GM19395 (cell line): Measurements from ENCODE around the gene WWOX.

Experiments used
- ATAC-seq: cut with Tn5 transposase; IDR thresholded peaks from one replicate; pipeline ENCODE4 v1.9.1; 2021; ENCODE audit warnings: mild to moderate bottlenecking, moderate library complexity; ENCODE audit not compliant: unreplicated experiment

Gene WWOX

DNA sequence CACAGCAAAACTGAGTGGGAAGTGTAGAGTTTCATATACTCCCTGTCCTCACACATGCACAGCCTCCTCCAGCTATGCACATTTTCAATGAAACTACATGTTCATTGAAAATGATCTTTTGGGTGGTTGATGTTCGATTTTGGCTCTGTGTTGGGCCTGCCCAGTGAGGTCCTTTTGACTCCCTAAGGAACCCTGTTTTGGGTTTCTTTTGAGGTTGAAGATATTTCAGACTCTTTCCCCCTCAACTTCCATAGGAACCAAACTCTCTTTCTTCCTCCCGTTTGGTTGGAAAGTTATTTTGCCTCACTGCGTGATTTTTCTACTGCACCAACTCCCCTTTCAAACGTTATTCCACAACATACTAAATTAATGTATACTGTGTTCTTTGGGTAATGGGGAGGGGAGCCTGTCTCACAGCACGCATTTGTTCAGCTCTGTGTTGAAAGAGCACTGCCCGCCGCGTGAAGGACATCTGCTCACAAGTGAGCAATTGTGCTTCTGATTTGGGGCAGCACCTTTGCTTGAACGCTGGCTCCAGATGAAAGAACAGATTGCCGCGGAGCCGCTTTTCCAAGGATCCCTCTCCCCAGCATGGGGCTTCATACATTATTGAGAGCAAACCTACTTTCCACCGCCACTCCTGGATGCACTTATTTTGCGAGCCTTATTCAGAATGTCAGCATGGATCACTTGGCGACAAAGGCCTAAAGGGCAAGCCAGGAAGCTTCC is 385.9 kb downstream of the WWOX start:
- ATAC-seq: no peak

DNA sequence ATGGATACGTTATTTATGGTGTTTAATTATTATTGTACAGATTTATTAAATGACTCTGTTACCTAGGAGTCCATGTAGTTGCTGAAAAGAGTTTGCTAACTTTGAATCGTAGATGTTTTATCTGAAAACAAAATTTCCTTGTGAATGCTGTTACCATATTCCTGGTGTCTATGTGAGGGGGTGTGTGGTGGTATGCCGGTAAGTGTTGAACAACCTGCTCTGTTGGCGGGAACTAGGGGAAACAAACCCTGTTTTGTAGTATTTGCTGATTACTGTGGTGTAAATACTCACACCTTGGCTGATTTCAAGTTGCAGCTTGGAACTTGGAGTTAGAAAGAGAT is 386.4 kb downstream of the WWOX start:
- ATAC-seq: no peak

DNA sequence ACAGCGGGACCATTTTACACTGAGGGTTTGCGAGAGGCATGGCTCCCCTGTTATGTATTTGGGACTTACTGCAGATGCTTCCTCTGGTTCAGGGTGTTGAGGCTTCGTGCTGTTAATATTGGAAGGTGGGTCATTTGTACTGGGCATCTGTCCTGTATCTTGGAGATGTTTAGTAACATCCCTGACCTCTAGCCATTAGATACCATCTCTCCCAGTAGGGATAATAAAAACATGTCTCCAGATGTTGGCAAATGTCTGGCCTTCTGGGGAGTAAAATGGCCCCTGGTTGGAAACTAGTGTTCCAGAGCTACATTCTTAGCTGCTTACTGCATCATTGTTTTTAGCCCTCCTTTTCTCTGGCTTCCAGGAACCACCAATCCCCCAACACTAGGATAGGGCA is 388.0 kb downstream of the WWOX start:
- no peak for ATAC-seq

DNA sequence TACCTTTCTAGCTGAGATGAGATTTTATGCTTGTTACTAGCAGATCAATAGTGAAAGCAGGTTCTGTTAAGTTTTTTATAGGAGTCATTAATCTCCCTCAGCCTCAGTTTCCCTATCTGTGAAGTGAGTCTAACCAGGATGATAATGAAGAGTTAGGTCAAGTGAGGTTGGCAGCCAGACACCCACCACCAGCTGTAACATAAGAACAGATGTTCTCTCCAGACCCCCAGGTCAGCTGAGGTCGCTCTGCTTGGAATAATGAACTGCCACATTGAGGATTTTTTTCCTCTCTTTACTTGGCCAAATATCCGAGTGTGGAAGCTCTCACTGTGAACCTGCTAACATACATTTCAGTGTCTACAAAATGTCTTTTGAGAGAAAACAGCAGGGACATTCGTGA is 389.6 kb downstream of the WWOX start:
- ATAC-seq: no peak

DNA sequence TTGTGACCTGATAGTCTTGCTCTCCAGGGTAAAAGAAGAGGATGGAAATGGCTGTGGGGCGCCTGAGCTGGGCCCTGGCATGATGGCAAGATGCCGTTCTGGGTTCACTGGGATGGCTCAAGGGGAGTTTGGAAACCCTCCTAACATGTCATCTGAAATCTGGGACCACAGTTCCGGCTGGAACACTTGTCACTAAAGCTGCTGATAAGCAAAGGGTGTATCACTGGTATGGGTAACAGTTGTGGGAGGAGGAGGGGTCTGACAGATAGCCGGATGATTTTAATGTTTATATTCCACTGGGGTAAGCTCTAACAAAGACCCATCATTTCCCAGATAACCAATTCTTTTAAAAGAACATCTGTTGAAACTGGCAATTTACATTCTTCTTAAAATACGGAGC is 390.2 kb downstream of the WWOX start:
- no peak for ATAC-seq

DNA sequence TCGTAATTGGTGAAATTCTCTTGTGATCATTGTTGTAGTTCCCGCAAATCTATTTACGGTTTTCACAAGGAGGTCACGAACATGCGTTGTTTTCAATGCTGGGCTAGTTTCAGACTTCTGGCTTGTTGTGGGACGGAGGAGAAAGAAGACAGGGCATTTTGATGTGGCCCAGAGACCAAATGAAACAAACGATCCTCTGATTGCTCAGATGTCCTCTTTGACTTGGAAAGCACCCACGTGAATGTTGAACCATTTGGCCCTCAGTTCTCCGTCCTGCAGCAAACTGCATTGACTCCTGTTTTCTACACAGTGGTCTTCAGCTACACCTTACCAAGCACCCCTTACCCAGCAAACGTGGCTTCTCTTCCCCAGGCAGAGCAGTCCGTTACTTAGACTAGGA is 391.0 kb downstream of the WWOX start:
- no peak for ATAC-seq

DNA sequence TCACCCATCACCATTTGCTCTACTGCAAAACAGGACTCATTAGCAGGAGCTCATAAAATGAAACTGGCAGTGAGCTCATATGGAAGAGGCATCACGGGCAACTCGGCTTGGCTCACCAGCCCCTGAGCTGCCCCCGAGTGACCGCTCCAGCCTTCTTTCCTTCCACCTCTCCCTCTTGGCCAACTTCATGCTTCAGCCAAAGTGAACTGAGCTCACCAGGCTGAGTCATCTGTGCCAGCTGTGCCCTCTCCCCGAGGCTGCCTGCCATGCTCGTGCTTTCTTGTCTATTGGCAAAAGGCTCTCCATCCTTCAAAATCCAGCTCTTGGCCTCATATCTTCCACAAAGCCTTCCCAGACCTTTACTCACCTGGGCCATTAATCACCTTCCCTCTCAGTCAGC is 391.4 kb downstream of the WWOX start:
- ATAC-seq: no peak

DNA sequence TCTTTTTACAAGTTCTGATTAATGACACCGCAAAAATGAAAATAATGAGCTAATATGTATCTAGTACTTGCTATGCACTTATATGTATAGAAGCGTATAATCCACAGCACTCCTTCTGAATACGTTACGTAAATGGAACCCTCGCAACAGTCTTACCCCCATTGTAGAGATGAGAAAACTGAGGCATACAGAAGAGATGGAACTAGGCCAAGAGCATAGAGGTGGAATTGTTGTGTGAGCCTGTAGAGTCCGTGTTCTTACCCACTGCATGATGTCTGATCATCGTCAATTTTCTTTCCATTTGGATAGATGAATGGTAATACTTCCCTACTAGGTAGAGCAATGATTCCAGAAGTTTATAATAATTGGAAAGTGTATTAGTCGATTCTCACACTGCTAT is 394.1 kb downstream of the WWOX start:
- no peak for ATAC-seq

DNA sequence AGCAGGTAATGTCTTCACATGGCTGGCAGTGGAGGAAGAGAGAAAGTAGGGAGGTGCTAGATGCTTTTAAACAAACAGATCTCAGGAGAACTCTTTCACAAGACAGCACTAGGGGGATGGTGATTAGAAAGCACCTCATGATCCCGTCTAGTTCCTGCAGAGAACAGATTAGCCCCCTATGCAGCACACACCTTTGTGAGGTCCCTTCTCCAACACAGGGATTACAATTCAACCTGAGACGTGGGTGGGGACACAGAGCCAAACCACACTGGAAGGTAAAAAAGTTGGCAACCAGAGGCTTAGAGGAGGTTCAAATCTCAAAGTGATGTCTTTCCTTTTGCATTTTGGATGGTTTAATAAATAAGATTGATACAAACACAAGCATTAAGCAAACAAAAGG is 394.7 kb downstream of the WWOX start:
- no peak for ATAC-seq

DNA sequence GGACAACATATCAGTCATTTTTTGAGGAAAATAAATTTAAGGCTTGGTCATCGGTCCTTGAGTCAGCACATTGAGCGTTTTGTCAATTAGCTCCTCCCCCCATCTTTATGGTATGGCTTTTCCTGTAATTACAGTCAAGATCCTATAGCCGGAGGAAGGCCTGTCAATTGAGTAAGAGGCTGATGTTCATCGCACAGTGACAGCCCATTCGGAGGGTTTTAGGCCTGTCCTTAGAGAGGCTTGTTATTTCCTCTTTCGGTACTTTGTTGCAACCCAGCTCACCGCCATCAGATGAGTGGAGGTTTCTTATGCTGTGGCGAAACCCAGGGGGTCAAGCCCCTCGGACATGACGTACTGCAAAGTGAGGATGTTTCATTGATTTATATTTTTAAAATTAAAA is 395.2 kb downstream of the WWOX start:
- ATAC-seq: no peak

DNA sequence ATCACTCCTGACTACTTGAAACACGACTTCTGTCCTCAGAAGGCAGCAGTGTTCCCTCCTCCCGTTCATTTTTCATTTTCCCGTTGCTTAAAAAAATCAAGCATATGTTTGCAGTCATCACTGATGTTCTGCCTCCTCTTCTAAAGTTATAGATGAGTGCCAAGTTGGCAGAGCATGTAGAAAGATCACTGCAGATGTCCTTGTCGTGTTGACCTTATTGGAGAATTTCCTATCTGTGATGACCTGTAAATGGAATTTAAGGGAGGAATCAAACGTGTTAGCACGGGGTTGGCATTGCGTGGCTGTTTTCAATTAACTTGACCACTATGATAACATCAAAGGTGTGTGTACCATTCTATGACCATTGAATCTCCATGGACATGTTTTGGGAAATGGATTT is 396.7 kb downstream of the WWOX start:
- ATAC-seq: no peak

DNA sequence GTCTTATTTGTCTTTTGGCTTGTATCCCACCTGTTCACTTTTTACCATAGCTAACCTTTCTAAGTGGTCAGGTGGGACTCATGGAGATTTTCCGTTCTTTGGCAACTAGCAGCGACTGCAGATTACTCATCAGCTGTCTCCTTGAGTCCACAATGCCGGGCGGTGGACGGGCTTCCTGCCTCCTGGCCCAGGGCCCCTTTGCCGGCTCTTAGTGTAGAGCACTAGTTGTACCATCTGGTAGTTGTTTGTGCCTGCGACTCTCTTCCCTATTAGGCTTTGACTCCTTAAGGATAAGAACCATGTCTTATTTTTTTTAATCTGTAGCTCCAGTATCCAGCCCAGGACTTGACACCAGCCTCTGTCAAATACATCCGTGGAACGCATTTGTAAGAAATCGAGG is 399.9 kb downstream of the WWOX start:
- ATAC-seq: no peak

DNA sequence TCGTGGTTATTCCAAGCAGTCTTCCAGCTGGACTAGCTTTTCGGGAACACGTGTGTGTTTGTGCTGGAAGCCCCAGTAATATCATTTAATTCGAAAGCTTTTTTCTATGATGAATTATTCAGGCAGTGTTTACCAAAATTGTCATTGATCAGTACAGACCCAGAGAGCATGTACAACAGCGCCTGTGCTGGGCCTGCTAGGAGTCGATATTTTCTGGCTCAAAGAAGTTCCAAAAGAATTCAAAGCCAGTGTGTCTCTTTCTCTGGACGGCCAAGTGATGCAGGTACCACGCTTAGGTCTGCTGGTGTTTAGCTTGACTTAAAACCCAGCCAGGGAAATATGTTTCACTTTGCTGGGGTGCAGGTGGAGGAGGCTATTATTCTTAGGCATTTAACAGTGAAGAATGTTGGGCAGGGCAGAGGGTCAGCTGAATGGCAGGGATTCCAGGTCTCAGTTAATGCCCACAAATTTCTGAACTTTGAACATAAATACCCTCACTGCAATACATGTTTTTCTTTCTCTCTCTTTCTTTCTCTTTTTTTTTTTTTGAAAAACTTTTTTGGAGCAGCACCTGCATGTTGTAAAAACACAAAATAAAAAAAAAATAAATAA is 401.3 kb downstream of the WWOX start:
- ATAC-seq: no peak

DNA sequence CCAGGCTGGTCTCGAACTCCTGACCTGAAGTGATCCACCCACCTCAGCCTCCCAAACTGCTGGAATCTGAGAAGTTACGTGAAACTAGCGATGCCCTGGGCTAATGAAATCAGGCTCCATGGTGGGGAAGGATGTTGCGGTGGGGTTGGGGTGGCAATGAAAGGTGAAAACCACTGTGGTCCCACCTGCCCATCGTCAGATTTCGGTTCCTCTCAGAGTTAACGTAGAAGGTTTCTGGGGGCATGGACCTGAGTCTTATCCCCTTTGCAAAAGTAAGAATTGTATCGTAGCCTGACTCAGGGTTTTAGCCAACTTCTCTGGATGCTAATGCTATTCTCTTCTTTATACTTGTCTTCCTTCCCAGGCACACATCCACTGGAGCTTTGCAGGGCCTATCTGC is 402.3 kb downstream of the WWOX start:
- ATAC-seq: no peak

DNA sequence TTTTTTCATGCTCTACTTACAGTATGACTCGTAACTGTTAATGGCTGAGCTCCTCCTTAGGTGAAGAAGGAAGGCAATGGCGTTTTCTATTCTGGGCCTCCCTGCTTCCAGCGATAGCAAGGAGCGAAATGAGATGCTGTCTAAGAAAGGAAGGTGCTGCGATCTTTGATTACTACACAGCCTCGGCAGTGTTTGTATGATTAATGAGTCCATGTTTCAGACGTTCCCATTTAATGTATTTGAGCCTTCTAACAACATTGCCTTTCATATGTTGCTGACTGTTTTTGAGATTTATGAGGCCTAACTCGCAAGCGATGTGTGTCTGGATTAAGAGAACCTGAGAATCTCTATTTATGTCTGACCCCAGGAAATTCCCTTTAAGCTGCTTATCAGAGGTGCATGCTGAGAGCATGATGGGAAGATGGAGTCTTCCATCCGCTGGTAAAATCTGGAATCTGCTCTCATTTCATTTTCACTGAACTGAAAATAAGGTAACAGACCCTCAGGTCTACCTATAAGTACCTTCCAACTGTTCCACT is 403.4 kb downstream of the WWOX start:
- ATAC-seq: no peak

DNA sequence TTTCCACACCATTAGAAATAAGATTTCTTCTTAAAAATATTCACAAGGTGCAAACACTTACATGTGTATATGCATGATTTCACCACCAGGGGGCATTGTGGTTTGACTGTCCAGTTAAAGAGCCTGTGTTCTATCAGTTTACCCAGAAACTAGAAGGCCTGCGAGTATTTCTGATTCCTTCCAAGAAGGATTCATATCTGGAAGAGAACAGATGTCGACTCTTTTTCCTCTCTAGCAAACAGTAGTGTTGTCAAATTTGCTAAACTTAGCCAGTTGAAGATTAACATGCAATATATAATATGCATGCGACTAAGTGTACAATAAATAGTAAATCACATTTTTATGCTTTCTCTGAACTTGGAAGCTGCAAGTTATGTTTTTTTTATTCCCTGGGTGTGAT is 404.1 kb downstream of the WWOX start:
- ATAC-seq: no peak

DNA sequence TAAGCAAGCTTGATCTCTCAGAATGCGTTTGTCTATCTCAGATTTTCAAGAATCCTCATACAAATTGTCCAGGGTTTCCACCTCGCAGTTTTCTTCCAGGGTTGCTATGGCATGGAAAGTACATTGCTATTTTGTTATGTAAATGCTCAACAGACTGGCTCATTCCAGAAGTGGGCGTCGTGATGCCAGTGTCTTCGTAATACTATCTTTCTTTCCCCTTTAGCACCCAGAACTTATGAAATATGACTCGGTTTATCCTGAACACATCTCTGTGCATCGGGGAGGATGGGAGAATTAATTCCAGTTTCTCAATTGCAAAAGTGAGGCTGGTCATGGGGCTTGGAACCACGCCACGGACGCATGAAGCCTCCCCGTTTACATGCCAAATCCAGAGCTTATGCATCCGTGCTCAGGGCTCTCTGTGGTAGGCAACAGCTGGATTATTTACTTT is 405.0 kb downstream of the WWOX start:
- no peak for ATAC-seq

DNA sequence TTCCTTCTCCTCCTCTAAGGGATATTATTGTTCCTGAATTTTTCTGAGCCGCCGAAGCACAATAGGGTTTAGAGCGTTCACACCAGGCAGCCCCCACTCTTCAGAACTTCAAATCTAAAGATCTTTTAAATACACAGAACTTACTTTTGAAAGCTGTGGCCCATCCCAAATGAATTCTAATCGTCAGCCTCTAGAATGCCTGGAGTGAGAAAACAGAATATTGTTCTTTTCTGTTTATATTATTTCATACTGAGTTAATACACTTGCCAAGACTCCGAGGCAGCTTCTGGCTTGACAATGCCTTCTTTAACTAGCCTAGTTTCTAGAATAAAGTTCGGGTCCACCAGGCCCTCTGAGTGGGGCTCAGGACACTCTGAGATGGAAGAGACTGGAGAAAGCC is 405.6 kb downstream of the WWOX start:
- no peak for ATAC-seq

DNA sequence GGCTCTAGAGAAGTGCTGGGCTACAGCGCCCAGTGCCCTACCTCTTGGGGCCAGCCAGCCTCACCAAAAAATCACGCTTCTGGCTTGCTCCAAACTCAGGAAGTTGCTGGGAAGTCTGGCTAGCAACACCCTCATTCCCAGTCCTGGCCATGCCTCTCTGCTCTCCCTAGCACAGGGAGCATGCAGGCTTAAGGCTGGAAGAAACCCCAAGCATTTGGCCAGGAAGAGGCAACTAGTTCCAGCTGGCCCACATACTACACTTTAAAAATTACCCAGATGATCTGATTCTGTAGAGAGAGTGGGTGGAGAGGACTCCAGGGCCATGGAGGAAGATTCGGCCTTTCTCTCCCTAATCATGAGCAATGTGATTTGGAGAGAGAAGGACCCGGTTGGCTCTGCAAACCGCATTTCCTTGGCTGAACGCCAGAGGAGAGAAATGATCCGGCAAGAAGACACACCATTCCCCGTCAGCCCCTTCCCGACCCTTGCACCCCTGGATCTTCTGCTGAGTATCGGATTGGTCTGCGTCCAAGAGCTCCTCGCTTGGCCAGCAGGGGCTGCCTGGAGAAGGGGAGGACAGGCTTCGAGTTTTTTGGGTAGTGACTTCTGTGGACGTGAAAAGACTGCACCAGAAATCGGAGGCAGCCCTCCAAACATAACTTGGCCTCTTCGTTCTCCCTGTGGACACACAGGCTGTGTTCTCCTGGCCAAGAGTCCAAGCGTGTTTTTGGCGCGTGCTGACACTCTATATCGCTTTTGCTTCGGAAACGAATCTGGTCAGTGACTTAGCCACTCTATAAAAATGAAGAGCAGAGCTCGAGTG is 406.3 kb downstream of the WWOX start:
- ATAC-seq: no peak

DNA sequence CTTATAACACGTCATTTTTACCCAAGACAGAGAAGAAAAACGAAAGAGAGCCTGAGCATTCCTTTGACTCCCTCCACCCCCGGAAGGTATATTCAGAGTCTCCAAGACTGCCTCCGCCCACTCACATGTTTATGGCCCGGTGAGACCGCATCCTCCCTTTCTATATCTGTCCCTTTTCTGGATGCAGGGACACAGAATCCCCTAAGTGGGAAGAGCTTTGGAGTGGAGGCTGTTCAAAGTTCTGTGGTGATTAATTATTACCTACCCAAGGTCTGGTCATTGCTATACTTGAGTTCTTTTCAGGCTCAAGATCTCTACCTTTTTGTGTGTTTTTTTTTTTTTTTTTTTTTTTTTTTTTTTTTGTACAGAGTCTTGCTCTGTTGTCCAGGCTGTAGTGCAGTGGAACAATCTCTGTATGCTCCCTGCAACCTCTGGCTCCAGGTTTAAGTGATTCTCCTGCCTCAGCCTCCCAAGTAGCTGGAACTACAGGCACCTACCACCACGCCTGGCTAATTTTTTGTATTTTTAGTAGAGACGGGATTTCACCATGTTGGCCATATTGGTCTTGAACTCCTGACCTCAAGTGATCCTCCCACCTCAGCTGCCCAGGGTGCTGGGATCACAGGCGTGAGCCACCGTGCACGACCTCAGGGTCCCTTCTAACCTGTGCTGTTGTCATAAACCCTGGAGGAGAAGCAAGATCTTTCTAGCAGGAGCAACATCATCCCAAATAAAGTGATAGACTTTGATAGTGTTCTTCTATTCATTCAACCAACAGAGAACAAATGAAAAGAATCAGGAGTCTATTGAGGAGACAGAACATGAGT is 407.1 kb downstream of the WWOX start:
- ATAC-seq: no peak

DNA sequence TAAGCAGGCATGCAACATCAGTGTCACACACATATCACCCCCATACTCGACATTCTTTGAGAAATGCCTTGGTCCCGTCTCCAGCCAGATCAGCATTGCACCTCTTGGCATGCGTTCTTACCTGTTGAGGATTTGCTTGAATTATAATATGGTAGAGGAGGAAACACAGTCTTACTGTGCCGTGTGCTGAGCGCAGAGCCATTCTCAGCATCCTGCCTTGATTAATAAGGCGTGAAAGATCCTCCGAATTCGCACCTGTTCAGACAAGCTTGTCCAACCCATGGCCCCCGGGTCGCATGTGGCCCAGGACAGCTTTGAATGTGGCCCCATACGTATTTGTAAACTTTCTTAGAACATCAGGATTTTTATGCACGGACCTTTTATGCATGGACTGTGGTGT is 408.1 kb downstream of the WWOX start:
- ATAC-seq: no peak
